ENCODE data around the gene WNT11.
A peak's percentile ranks its signal among the peaks of the same experiment; 100 is the strongest.

WNT11 gene

GRCh38 chr11:76176463-76176862, 29.8 kb downstream of the WNT11 start:
- no peak for DNase-seq (ENCODE audit: low read depth in 2 of 2)

DNA sequence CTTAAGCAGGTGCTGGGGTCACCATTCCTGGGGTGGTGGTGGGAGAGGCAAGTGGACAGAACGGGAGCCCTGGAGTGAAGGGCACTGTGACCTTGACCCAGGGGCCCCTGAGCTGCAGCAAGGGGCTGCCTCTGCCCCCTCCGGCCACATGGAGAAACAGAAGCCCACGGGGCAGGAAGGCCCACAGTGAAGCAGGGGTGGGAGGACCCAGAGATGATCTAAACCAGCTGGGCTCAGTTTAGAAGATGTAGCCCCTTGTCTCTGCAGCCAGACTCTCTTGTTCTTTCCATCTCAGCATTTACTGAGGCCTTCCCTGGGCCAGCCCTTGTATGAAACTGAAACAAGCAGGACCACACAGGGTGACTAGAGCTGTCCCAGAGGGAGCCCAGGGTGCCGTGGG, 30.5 kb downstream of the WNT11 start:
- DNase-seq (ENCODE audit: low read depth in 2 of 2) = no peak

GRCh38 chr11:76174330-76174729, 32.0 kb downstream of the WNT11 start:
- DNase-seq (ENCODE audit: low read depth in 2 of 2) = no peak

- no peak for DNase-seq (ENCODE audit: low read depth in 2 of 2)
Observed at GRCh38 chr11:76173663-76174062, 32.6 kb downstream of the WNT11 start.

GRCh38 chr11:76172583-76172982, 33.7 kb downstream of the WNT11 start:
- DNase-seq (ENCODE audit: low read depth in 2 of 2) = no peak

- DNase-seq (ENCODE audit: low read depth in 2 of 2) = no peak
Observed at GRCh38 chr11:76170468-76170867, 35.8 kb downstream of the WNT11 start.

DNA sequence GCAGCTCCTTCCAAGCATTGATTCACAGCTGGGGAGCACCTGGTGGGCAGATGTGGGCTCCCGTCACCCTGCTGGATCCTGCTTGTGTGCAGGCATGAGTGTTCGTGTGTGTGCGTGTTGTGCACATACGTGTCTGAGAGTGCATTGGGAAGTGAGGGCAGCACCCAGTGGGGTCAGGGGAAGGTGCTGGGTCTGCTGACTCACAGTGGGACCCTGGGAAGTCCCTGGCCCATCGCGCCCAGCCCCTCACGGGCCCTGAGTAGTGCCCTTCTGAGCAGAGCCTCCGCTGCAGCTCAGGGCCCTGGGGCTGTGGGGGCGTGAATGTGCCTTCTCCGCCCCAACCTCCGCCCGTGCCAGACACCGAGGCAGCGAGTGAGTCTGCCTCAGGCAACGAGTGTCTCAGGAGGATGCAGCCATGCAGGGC, 36.8 kb downstream of the WNT11 start:
- no peak for DNase-seq (ENCODE audit: low read depth in 2 of 2)

GRCh38 chr11:76167590-76167989, 38.7 kb downstream of the WNT11 start:
- no peak for DNase-seq (ENCODE audit: low read depth in 2 of 2)

DNA sequence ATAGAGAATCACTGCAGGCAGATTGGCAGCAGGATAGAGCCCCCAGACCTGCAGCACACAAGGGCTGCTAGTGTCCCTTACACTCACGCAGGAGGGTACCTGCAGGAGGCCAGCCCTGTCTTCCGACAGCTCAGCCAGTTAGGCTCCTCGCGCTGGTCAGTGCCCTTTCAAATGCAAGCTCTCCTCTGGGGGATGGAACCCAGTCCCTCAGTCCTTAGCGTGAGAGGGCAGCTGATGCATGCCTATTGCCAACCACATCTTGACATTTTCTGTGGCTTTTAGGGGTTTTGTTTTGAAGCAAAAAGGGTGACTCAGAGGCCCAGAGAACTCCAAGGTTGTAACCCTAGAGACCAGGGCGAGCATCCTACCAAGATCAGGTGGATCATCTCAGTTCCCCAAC, 40.0 kb downstream of the WNT11 start:
- peak; percentile 16 to 21 for DNase-seq (ENCODE audit: low read depth in 2 of 2)

DNA sequence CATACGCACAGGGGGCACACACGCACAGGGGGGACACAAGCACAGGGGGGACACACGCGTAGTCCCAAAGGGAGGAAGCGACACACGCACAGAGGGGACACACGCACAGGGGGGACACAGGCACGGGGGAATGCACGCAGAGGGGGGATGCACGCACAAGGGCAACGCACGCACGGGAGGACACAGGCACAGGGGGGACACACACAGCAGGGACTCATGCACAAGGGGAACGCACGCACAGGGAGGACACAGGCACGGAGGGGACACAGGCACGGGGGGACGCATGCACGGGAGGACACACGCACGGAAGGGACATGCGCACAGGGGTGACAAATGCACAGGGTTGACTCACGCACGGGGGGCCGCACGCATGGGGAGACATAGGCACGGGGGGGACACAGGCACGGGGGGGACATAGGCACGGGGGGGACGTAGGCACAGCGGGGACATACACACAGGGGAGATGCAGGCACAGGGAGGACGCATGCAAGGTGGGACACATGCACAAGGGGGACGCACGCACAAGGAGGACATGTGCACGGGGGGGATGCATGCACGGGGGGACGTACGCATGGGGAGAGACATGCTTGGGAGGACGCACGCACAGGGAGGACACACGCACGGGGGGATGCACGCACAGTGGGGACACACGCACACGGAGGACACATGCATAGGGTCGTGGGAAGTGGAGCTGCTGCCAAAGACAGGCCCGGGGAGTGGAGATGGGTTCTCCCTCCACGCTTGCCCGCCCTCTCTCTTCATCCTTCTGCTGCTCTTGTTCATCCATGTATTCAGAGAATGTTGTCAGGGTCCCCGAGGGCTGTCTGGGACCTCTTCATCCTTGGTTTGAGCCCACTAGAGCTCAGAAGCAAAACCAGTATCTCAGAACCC, 41.2 kb downstream of the WNT11 start:
- no peak for DNase-seq (ENCODE audit: low read depth in 2 of 2)

GRCh38 chr11:76164081-76164480, 42.2 kb downstream of the WNT11 start:
- DNase-seq (ENCODE audit: low read depth in 2 of 2) = no peak

GRCh38 chr11:76163289-76163880, 42.9 kb downstream of the WNT11 start:
- DNase-seq (ENCODE audit: low read depth in 2 of 2) = no peak

- no peak for DNase-seq (ENCODE audit: low read depth in 2 of 2)
Observed at GRCh38 chr11:76162336-76163288, 43.7 kb downstream of the WNT11 start.

DNA sequence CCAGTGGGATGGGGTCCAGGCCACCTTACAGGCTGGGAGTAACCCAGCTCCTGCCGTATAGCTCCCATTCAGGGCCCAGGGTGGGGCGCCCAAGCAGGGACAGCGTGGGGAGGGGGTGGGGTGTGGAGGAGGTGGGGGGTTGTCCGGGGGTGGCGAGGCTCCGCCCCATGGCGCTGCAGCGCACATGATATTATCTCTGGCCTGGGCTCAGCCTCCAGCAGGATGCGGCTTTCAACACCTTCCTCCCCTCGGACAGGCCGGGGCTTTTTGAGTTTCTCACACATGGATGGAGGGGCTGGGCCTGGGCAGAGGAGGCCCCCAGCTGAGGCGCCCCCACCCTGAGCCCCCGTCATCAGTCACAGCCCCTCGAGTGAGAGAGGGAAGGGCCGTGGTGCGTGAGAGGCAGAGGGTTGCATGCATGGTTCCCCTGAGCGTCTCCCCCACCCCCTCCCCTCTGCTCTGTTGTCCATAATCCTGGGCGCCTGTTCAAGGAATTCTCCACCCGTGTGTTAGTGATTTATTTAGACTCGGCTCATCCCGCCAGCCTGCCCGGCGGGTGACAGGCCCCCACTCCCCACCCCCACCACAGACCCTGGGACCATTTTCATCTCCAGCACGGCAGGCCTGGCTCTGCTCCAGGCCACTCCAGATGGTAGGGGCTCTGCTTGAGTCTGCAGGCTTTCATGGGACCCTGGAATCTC, 44.9 kb downstream of the WNT11 start:
- no peak for DNase-seq (ENCODE audit: low read depth in 2 of 2)

GRCh38 chr11:76160856-76161255, 45.4 kb downstream of the WNT11 start:
- DNase-seq (ENCODE audit: low read depth in 2 of 2) = no peak

DNA sequence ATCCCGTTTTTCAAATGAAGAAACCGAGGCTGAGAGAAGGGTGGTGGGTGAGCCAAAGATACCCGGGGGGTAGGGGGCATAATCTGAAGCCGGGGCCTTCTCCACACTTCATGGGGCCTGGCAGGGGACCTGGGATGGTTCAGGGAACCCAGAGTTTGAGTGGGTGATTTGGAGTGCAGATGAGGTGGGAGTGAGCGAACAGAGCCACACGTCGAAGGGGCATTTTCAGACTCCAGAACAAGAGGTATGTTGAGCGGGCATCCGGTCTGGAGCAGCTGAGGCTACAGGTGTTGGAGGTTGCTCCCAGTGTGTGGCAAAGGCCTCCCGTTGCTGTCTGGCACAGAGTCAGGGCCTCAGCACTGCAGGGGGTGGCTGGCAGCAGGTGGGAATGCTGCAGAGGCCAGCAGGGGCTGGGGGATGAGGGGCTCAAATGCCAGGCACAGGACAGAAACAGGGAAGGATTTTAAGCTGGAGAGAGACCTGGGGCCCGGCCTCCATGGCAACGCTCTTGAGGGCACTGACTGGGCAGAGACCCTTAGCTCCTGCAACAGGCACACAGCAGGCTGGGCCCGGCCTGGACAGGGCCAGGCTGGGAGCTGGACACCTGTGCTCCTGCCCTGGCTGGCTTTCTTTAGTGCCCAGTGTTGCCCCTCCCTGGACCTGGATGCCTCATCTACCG, 46.2 kb downstream of the WNT11 start:
- DNase-seq (ENCODE audit: low read depth in 2 of 2) = no peak

DNA sequence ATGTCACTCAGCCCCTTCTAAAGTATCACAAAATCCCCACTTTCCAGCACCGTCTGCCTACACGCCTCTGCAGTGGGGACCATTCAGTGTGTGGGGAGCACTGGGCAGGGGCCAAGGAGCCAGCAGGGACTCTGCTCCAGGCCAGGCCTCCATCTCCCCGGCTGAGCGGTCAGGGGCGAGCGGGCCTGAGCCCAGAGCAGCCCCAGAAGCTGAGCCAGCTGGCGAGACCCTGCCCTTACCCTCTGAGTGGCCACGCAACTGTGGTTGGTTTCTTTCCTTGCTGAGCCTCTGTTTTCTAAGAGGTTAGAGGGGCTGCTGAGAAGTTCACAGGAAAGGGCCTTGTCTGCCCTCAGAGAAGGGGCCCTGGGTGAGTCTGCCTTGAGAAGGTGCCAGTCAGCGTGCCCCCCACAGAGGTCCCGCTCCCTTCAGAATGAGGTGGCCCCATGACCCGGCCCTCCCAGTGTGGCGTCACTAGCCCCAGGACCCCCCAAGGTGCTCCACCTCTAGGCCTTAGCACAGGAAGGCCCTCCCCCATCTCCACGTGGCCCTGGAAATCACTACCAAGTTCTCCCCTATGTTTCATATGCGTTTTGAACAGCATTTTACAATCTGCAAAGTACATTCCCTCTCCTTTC, 46.9 kb downstream of the WNT11 start:
- no peak for DNase-seq (ENCODE audit: low read depth in 2 of 2)

GRCh38 chr11:76158394-76159302, 47.7 kb downstream of the WNT11 start:
- no peak for DNase-seq (ENCODE audit: low read depth in 2 of 2)

GRCh38 chr11:76157891-76158290, 48.4 kb downstream of the WNT11 start:
- no peak for DNase-seq (ENCODE audit: low read depth in 2 of 2)
